NCI-H128 (cell line): Measurements from ENCODE around the gene ZNF423.
"Not testable (repeated sequence)": the region's sequence is repeated elsewhere in the genome, so short reads cannot be mapped to it uniquely, and the experiment has no call there.

ENCODE experiments used
- DNase-seq: peaks from one replicate; lab custom pipeline; 2025; ENCODE audit not compliant: unreplicated experiment; lab: John Stamatoyannopoulos, UW

The ZNF423 gene

DNA sequence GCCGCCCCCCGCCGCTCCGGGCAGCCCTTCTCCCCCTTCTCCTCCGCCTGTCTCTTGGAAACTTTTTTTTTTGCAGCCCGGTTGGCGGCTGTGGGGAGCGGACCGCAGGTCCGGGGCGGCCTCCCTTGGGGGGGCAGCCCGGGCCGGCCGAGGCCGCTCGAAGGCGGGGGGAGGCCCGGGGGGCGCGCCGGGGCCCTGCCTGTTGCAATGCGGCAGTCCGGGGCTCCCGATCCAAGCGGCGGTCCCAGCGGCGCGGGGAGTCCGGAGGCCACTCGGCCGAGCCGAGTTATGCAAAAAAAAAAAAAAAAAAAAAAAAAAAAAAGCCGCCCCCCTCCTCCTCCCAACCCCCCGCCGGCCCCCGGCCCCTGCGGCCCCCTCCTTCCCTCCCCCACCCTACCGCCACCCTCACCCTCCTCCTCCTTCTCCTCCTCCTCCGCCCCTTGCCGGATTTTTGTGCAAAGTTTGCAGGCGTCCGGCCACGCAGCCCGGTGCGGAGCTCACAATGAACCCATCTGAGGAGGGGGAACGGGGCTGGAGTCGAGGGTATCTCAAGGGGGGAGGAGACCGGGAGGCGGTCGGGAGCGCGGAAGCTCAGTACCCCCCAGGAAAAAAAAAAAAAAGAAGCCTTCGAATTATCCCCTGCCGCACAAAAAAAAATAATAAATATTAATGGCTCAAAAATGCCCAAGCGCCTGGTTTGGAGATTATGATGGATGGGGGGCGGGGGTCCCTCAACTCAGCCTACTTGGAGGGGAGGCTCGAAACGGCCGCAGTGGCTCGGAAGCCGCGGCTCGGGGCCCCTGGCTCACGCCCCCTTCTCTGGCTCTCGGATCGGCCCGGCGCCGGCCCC is at the start of gene ZNF423:
Gene ZNF423, minus strand, starts transcription at position 291 of the 850 bp plus-strand sequence. CDS start 338 bp downstream, outside the sequence.
- DNase-seq: no peak

GRCh38 chr16:49904348-49905062 is 48.6 kb upstream of the ZNF423 start:
- no peak for DNase-seq

GRCh38 chr16:49902908-49903307 is 47.0 kb upstream of the ZNF423 start:
- no peak for DNase-seq

- DNase-seq: no peak
Measured at GRCh38 chr16:49901711-49902110, 45.8 kb upstream of the ZNF423 start.

DNA sequence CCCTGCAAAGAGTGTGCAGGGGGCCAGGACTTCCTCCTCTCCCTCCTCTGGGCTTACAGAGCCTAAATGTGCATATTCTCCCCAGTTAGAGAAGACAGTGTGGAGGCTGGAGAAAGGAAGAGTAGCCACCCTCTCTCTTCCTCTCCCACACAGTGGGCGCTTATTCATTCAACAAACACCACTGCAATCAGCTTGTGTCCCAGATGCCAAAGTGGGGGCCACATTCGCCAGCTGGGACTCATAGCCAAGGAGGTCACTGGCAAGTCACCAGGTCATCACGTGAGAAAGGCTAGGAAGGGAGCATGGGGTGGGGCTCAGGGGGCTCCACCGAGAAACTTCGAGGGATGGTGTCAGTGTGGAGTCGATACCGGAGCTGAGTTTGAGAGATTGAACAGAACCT is 45.0 kb upstream of the ZNF423 start:
- DNase-seq: no peak

DNA sequence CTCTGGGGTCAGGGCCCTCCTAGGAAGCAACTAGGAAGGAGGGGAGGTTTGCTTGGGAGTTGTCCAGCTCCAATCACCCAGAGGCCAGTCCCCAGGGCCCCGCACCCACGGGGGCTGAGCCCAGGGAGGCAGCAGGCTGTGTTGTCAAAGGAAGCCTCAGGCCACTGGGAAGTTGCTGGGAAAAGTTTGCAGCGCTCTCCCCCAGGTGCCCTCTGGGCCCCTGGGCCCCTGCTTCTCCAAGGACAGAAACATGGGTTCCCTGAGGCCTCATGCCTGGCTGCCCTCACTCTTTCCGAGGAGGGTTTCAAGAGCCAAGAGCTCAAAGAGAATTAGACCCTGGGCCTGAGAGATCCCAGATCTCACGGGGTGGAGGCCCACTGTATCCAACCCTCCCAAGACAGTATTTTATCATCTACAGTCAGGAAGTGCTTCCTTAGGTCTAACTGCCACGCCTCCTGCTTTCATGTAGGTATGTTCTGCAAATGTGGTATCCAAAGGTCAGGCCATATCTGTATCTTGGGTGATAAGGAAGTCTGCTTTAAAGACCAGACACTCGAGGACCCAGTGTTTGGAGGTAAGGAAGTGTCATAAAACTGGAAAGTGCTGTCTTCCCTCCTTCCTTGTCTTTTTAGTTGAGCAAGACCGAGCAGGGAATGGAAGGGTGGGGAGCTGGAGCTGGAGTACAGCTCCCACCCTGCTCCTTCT is 44.2 kb upstream of the ZNF423 start:
- no peak for DNase-seq

GRCh38 chr16:49896447-49896964 is 40.6 kb upstream of the ZNF423 start:
- no peak for DNase-seq

- no peak for DNase-seq
Measured at GRCh38 chr16:49890876-49891275, 35.0 kb upstream of the ZNF423 start.

- no peak for DNase-seq
Measured at GRCh38 chr16:49889725-49890397, 33.9 kb upstream of the ZNF423 start.

- no peak for DNase-seq
Measured at GRCh38 chr16:49886554-49887094, 30.7 kb upstream of the ZNF423 start.

- DNase-seq: no peak
Measured at GRCh38 chr16:49884033-49885015, 28.4 kb upstream of the ZNF423 start.

- no peak for DNase-seq
Measured at GRCh38 chr16:49883076-49884014, 27.4 kb upstream of the ZNF423 start.

GRCh38 chr16:49881890-49882289 is 26.0 kb upstream of the ZNF423 start:
- DNase-seq: no peak

GRCh38 chr16:49878540-49878939 is 22.6 kb upstream of the ZNF423 start:
- not testable (repeated sequence) for DNase-seq

DNA sequence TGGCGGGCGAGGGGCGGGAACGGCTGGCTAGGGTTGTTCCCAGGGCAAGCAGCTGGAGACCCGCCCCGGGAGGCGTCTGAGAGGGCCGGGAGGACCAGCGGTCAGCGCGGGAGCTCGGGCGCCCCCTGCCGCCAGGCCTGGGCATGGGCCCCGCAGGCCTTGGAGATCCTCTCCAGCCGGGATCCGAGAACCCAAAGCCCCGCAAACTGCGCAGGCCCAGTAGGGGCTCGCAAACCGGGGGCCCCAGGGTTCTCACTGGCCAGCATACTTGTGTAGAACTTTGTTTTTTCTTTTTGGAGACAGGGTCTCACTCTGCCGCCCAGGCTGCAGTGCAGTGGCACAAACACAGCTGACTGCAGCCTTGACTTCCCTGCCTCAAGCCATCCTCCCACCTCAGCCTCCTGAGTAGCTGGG is 20.8 kb upstream of the ZNF423 start:
- no peak for DNase-seq

GRCh38 chr16:49875806-49876715 is 20.1 kb upstream of the ZNF423 start:
- no peak for DNase-seq

GRCh38 chr16:49874613-49875237 is 18.8 kb upstream of the ZNF423 start:
- DNase-seq: no peak
